Right lobe of liver (tissue), 4 donors: ENCODE measurements around the gene SLC2A6.

Source experiments
- CTCF ChIP-seq, 4 donors: fragments of 200-600 bp in 3 of 4; fragments of 450-650 bp in 1 of 4; IDR thresholded peaks; one replicate each; pipeline versions ENCODE4 v1.5.1 to v1.8.0; 2016 to 2022; ENCODE audit warnings: antibody characterized with exemption in 4 of 4, mild to moderate bottlenecking in 2 of 4
- POLR2A ChIP-seq: fragments of 450-650 bp; IDR thresholded peaks from one replicate; pipeline ENCODE4 v1.6.1; 2017; ENCODE audit warnings: antibody characterized with exemption, mild to moderate bottlenecking
- donor health status: DM: no; HTN: no; CAD: no.
- donor health status: DM: no; HTN: no; CAD: no.
- donor health status: DM: no; HTN: yes; CAD: no.

DNA sequence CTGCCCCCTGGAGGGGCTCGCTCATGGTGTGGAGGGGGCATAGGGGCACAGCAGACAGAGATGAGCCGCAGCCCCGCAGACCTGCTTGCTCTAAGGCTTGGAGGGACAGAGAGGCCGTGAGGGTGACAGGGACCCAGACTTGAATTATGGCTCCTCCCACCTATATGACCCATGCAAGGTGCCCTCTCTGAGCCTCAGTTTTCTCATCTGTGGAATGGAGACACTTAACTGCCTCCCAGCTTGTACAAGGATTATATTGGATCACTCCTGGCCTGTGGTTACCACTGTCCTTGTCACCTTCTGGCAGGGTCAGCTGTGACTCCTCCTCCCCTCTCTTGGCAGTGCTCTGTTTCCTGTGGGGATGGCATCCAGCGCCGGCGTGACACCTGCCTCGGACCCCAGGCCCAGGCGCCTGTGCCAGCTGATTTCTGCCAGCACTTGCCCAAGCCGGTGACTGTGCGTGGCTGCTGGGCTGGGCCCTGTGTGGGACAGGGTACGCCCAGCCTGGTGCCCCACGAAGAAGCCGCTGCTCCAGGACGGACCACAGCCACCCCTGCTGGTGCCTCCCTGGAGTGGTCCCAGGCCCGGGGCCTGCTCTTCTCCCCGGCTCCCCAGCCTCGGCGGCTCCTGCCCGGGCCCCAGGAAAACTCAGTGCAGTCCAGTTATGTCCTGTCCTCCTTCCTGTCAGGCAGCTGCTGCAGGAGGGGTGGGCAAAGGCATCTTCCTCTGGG, 23.8 kb downstream of the SLC2A6 start:
- TF ChIP-seq POLR2A, result no peak
- no peak for TF ChIP-seq CTCF (IDR thresholded peaks at IDR 0.05)
